RWPE2 (cell line): ENCODE data around the gene C20orf144.

Experiments used
- ATAC-seq: fragments of 200-7000 bp; cut with Tn5 transposase; 3 replicates; pipeline ENCODE4 v1.9.1; 2021; ENCODE audit warnings: low read depth
- DNase-seq: peaks from one replicate; pipeline ENCODE4 v3.0.0-alpha.2; 2020; ENCODE audit warnings: low spot score
- H3K27ac ChIP-seq: fragments of 450-650 bp; 2 replicates; pipeline ENCODE4 v1.5.1; 2017; ENCODE audit warnings: mild to moderate bottlenecking; ENCODE audit not compliant: poor library complexity, severe bottlenecking
- H3K27me3 ChIP-seq: fragments of 250-450 bp; sonication (Bioruptor Pico); 2 replicates; pipeline ENCODE4 v1.5.1; 2021; ENCODE audit warnings: mild to moderate bottlenecking, moderate library complexity; ENCODE audit not compliant: insufficient read depth, poor library complexity, severe bottlenecking
- H3K36me3 ChIP-seq: fragments of 250-450 bp; sonication (Bioruptor Pico); 2 replicates; pipeline ENCODE4 v1.5.1; 2020; ENCODE audit warnings: low read depth, mild to moderate bottlenecking, moderate library complexity
- H3K4me1 ChIP-seq: fragments of 250-450 bp; sonication (Bioruptor Pico); 2 replicates; pipeline ENCODE4 v1.5.1; 2021; ENCODE audit warnings: mild to moderate bottlenecking, moderate library complexity; ENCODE audit not compliant: insufficient read depth, poor library complexity, severe bottlenecking
- H3K4me3 ChIP-seq: fragments of 250-450 bp; sonication (Bioruptor Pico); 2 replicates; pipeline ENCODE4 v1.5.1; 2021; ENCODE audit warnings: mild to moderate bottlenecking, moderate library complexity; ENCODE audit not compliant: severe bottlenecking
- H3K9me3 ChIP-seq: fragments of 250-450 bp; sonication (Bioruptor Pico); 2 replicates; pipeline ENCODE4 v1.5.1; 2021; ENCODE audit warnings: mild to moderate bottlenecking, moderate library complexity; ENCODE audit not compliant: severe bottlenecking
- CTCF ChIP-seq: fragments of 450-650 bp; IDR thresholded peaks from one replicate; pipeline ENCODE4 v1.5.1; 2017; ENCODE audit warnings: mild to moderate bottlenecking, moderate library complexity; ENCODE audit not compliant: poor library complexity, severe bottlenecking

Gene C20orf144

GRCh38 chr20:33686100-33686983 lies 24.2 kb downstream of the C20orf144 start, which contains the start of gene E2F1:
E2F1 (minus strand) TSS chr20:33686385; CDS start chr20:33686264, 121 bp downstream.
- Histone ChIP-seq H3K27me3 (no peaks in the 10 kb centered on the region), H3K4me1 (peaks cover 12% of the 10 kb centered on the region), H3K4me3 (peak within 1 kb of the TSS; percentile 93), H3K36me3 (peaks cover 20% of the 10 kb centered on the region), H3K9me3 (no peaks in the 10 kb centered on the region), H3K27ac (peak within 1 kb of the TSS; percentile 67)
- peak; percentile 100 for DNase-seq
- peak; percentile 58 for TF ChIP-seq CTCF
- peak; percentile 94 for ATAC-seq

GRCh38 chr20:33686984-33687366 lies 24.8 kb downstream of the C20orf144 start:
- no peak overlapping the region for H3K27ac ChIP-seq
- no peak overlapping the region for H3K4me3 ChIP-seq
- ATAC-seq (no peak), DNase-seq (no peak)
- peaks cover 20% of the 10 kb centered on the region for H3K36me3 ChIP-seq
- no peaks in the 10 kb centered on the region for H3K27me3 ChIP-seq
- no peak for TF ChIP-seq CTCF
- no peaks in the 10 kb centered on the region for H3K9me3 ChIP-seq
- peaks cover 12% of the 10 kb centered on the region for H3K4me1 ChIP-seq

- H3K36me3 ChIP-seq = peaks cover 19% of the 10 kb centered on the region
- no peak overlapping the region for H3K27ac ChIP-seq
- no peaks in the 10 kb centered on the region for H3K9me3 ChIP-seq
- H3K4me3 ChIP-seq = no peak overlapping the region
- no peak for ATAC-seq
- DNase-seq = no peak
- H3K4me1 ChIP-seq = peaks cover 12% of the 10 kb centered on the region
- no peak for TF ChIP-seq CTCF
- H3K27me3 ChIP-seq = no peaks in the 10 kb centered on the region
Measured at GRCh38 chr20:33687370-33687915, 25.3 kb downstream of the C20orf144 start.

GRCh38 chr20:33687993-33688937 lies 26.1 kb downstream of the C20orf144 start:
- no peak for TF ChIP-seq CTCF
- peaks cover 12% of the 10 kb centered on the region for H3K4me1 ChIP-seq
- ATAC-seq = no peak

More at GRCh38 chr20:33687993-33688937, 26.1 kb downstream of the C20orf144 start:
- DNase-seq = no peak
- H3K36me3 ChIP-seq = peaks cover 12% of the 10 kb centered on the region
- no peaks in the 10 kb centered on the region for H3K27me3 ChIP-seq
- no peak overlapping the region for H3K27ac ChIP-seq
- no peak overlapping the region for H3K4me3 ChIP-seq
- H3K9me3 ChIP-seq = no peaks in the 10 kb centered on the region
